Fibroblast of mammary gland (primary cell): ENCODE results near the gene LRRC73.
"Not testable (repeated sequence)": the region's sequence is repeated elsewhere in the genome, so short reads cannot be mapped to it uniquely, and the experiment has no call there.

Experiments used
- DNase-seq: peaks from one replicate; pipeline ENCODE4 v3.0.0-alpha.2; 2010; ENCODE audit warnings: low read depth
- H3K4me3 ChIP-seq: 2 replicates; pipeline ENCODE4 v1.5.1; 2011; ENCODE audit warnings: low read depth, mild to moderate bottlenecking, low read length, moderate library complexity; ENCODE audit not compliant: control insufficient read depth
- CTCF ChIP-seq: conservative IDR thresholded peaks from 2 replicates; pipeline ENCODE4 v1.5.1; 2011; ENCODE audit warnings: low read depth, low read length, inconsistent platforms; ENCODE audit not compliant: control insufficient read depth, insufficient read depth

LRRC73 gene

GRCh38 chr6:43504756-43505593 is 5.2 kb downstream of the LRRC73 start:
- H3K4me3 ChIP-seq = no peak overlapping the region
- no peak for DNase-seq
- TF ChIP-seq CTCF = no peak

DNA sequence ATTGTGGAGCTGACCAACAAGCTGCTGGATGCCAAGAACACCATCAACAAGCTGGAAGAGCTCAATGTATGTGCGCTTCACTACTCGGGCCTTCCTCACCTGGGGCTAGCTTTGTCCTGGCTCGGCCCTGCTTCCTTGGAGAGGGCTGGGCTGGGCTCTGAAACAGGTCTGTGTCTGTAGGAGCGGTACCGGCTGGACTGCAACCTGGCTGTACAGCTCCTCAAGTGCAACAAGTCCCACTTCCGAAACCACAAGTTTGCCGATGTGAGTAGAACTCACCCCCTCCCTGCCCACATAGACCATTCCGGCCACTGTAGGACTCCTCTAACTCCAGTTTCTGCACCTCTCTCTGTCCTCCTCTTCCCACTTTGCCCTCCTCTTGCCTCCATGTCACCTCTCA is 6.7 kb downstream of the LRRC73 start:
- H3K4me3 ChIP-seq = no peak overlapping the region
- TF ChIP-seq CTCF = no peak
- no peak for DNase-seq

GRCh38 chr6:43502666-43503065 is 7.5 kb downstream of the LRRC73 start:
- TF ChIP-seq CTCF = no peak
- H3K4me3 ChIP-seq = no peak overlapping the region
- no peak for DNase-seq

DNA sequence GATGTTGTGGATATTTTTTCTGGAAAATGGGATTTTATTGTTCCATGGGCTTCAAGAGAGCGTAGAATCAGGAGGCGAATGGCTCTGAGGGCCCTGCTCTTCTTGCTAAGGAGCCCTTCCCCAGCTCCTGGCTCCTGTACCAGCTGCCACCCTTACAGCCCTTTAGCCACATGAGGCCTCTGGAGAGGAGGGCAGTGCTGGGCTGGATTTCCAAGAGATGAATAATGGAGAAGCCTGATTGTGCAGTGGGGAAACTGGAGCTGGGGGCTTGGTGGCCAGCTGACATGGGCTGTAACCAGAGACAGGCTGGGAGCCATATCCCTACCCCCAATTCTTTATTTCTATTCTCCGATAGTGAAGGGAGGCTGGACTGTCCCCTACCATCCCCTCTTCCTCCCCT is 9.2 kb downstream of the LRRC73 start:
- no peak for TF ChIP-seq CTCF
- no peak overlapping the region for H3K4me3 ChIP-seq
- DNase-seq = no peak

GRCh38 chr6:43499028-43499815 is 10.9 kb downstream of the LRRC73 start:
- DNase-seq = no peak
- no peak overlapping the region for H3K4me3 ChIP-seq
- TF ChIP-seq CTCF = no peak

GRCh38 chr6:43498291-43498690 is 11.9 kb downstream of the LRRC73 start:
- DNase-seq, H3K4me3 ChIP-seq: not testable (repeated sequence)

DNA sequence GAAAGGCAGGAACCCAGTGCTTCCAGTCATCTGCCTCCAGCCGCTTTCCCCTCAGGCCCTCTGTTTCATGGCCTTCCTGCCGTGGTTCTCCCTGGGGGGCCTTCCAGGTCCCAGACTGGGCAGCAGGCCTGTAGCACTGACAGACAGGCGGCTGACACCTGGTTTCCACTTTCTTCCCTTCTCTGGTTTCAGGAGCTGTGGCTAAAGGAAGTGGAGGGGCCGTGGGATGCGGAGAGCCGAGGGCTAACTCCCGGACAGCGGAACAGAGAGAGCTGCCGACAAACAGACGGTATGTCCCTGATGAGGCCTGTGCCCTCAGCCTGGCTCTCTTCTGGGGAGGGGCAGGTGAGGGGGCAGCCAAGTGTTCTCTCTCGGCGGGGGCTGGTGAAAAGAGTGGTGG is 12.5 kb downstream of the LRRC73 start:
- DNase-seq = no peak
- TF ChIP-seq CTCF = no peak
- H3K4me3 ChIP-seq = no peak overlapping the region
